Measurements from ENCODE around the gene SLC50A1.
"Not testable (repeated sequence)": the region's sequence is repeated elsewhere in the genome, so short reads cannot be mapped to it uniquely, and the experiment has no call there.

DNA sequence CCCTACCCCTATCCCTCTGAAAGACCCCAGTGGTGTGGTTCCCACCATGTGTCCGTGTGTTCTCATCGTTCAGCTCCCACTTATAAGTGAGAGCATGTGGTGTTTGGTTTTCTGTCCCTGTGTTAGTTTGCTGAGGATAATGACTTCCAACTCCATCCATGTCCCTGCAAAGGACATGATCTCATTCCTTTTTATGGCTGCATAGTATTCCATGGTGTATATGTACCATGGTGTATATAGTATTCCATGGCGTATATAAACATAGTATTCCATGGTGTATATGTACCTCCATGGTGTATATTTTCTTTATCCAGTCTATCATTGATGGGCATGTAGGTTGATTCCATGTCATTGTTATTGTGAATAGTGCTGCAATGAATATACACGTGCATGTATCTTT is 28.1 kb downstream of the SLC50A1 start:
- TF ChIP-seq, protein P1, sequence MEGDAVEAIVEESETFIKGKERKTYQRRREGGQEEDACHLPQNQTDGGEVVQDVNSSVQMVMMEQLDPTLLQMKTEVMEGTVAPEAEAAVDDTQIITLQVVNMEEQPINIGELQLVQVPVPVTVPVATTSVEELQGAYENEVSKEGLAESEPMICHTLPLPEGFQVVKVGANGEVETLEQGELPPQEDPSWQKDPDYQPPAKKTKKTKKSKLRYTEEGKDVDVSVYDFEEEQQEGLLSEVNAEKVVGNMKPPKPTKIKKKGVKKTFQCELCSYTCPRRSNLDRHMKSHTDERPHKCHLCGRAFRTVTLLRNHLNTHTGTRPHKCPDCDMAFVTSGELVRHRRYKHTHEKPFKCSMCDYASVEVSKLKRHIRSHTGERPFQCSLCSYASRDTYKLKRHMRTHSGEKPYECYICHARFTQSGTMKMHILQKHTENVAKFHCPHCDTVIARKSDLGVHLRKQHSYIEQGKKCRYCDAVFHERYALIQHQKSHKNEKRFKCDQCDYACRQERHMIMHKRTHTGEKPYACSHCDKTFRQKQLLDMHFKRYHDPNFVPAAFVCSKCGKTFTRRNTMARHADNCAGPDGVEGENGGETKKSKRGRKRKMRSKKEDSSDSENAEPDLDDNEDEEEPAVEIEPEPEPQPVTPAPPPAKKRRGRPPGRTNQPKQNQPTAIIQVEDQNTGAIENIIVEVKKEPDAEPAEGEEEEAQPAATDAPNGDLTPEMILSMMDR (IDR thresholded peaks at IDR 0.05), result not testable (repeated sequence)
- TF ChIP-seq POLR2A, EP300 (IDR thresholded peaks at IDR 0.05): not testable (repeated sequence)

Measured in tibial nerve (tissue), 4 donors.